Fibroblast of lung (primary cell): ENCODE data around the gene ITPR1.

ENCODE experiments used
- CTCF ChIP-seq, 2 donors: IDR thresholded peaks in 1 of 2; conservative IDR thresholded peaks in 1 of 2; 1 replicate in 1 of 2; 2 replicates in 1 of 2; pipeline ENCODE4 v1.5.1; 2011 to 2012; ENCODE audit warnings: low read length in 2 of 2, control low read depth in 1 of 2, inconsistent platforms in 1 of 2, low read depth in 1 of 2, mild to moderate bottlenecking in 1 of 2
- EZH2 ChIP-seq: IDR thresholded peaks from 2 replicates; pipeline ENCODE4 v1.5.1; 2012; ENCODE audit warnings: low read length, control low read depth, mild to moderate bottlenecking; ENCODE audit errors: missing control alignments

- TF ChIP-seq CTCF (conservative IDR thresholded peaks at IDR 0.05 in 1 of 2, IDR thresholded peaks at IDR 0.05 in 1 of 2; ENCODE audit: low read depth in 1 of 2, low read length in 2 of 2) (no peak), EZH2 (no peak)
Observed at GRCh38 chr3:4467522-4467867, 25.7 kb upstream of the ITPR1 start.
